Activated T-cell treated with anti-CD3 and anti-CD28 coated beads for 48 hours (primary cell): ENCODE measurements around the gene MAPKAP1.
A peak's percentile ranks its signal among the peaks of the same experiment; 100 is the strongest.
"Not testable (repeated sequence)": the region's sequence is repeated elsewhere in the genome, so short reads cannot be mapped to it uniquely, and the experiment has no call there.

ENCODE experiments used
- DNase-seq: peaks from one replicate; pipeline ENCODE4 v3.0.0-alpha.2; 2020; ENCODE audit warnings: low read depth

The MAPKAP1 gene

GRCh38 chr9:125411171-125411756 lies 295.7 kb downstream of the MAPKAP1 start:
- DNase-seq, result no peak

- no peak for DNase-seq
Observed at GRCh38 chr9:125410522-125410894, 296.5 kb downstream of the MAPKAP1 start.

GRCh38 chr9:125409637-125410521 lies 297.1 kb downstream of the MAPKAP1 start:
- peak; percentile 47 for DNase-seq

- no peak for DNase-seq
Observed at GRCh38 chr9:125409217-125409636, 297.8 kb downstream of the MAPKAP1 start.

- peak; percentile 75 for DNase-seq
Observed at GRCh38 chr9:125407974-125408900, 298.8 kb downstream of the MAPKAP1 start.

GRCh38 chr9:125407432-125407973 lies 299.5 kb downstream of the MAPKAP1 start:
- DNase-seq, result no peak

- DNase-seq, result no peak
Observed at GRCh38 chr9:125406810-125407087, 300.3 kb downstream of the MAPKAP1 start.

GRCh38 chr9:125405938-125406809 lies 300.8 kb downstream of the MAPKAP1 start:
- DNase-seq, result no peak

- DNase-seq, result no peak
Observed at GRCh38 chr9:125404733-125405132, 302.3 kb downstream of the MAPKAP1 start.

GRCh38 chr9:125400725-125401716 lies 306.0 kb downstream of the MAPKAP1 start:
- no peak for DNase-seq

- DNase-seq, result not testable (repeated sequence)
Observed at GRCh38 chr9:125400232-125400631, 306.8 kb downstream of the MAPKAP1 start.

GRCh38 chr9:125399666-125400065 lies 307.3 kb downstream of the MAPKAP1 start:
- DNase-seq, result no peak

- no peak for DNase-seq
Observed at GRCh38 chr9:125399165-125399564, 307.8 kb downstream of the MAPKAP1 start.

GRCh38 chr9:125398243-125398642 lies 308.8 kb downstream of the MAPKAP1 start:
- no peak for DNase-seq

GRCh38 chr9:125397736-125398135 lies 309.3 kb downstream of the MAPKAP1 start:
- DNase-seq, result no peak

GRCh38 chr9:125396799-125397198 lies 310.2 kb downstream of the MAPKAP1 start:
- no peak for DNase-seq

GRCh38 chr9:125393426-125393825 lies 313.6 kb downstream of the MAPKAP1 start:
- peak; percentile 5 for DNase-seq

GRCh38 chr9:125391704-125392103 lies 315.3 kb downstream of the MAPKAP1 start:
- DNase-seq, result no peak

- DNase-seq, result no peak
Observed at GRCh38 chr9:125388978-125389377, 318.0 kb downstream of the MAPKAP1 start.
